H1 (cell line): ENCODE data around the gene GDPD4. TPM values are rescaled to one million over a fixed set of nuclear protein-coding genes. Genes with fewer than 3 reads are reported as not detected.

Experiments used
- CTCF ChIA-PET: fragments of 300-600 bp; sonication (Branson Sonifier 250); formaldehyde crosslinking; loops from one replicate; lab custom pipeline; 2021; ENCODE audit not compliant: partially characterized antibody; lab: Charles Lee
- POLR2A ChIA-PET: fragments of 300-600 bp; sonication (Branson Sonifier 250); formaldehyde crosslinking; loops from one replicate; lab custom pipeline; 2021; ENCODE audit warnings: inconsistent platforms; ENCODE audit not compliant: partially characterized antibody; lab: Charles Lee
- DNase-seq, 2 experiments: peaks; one replicate each; pipeline versions ENCODE4 v3.0.0 to v3.0.0-alpha.2; 2010 to 2022; ENCODE audit warnings: low spot score in 2 of 2, low read depth in 1 of 2, mixed read lengths in 1 of 2
- FAIRE-seq: peaks from 2 replicates; lab custom pipeline; 2011; peaks lifted over from hg19 to GRCh38; lab: Jason Lieb, UNC
- H2AFZ ChIP-seq: 2 replicates; pipeline ENCODE4 v1.8.1; 2012; ENCODE audit warnings: low read length, inconsistent platforms
- H2AK5ac ChIP-seq: 2 replicates; pipeline ENCODE4 v1.6.1; 2013; ENCODE audit warnings: low read depth, low read length
- H2BK120ac ChIP-seq: replicated peaks from 2 replicates; pipeline ENCODE3; 2013; ENCODE audit warnings: low read depth, low read length, inconsistent platforms
- H2BK12ac ChIP-seq: 2 replicates; pipeline ENCODE4 v1.6.1; 2013; ENCODE audit warnings: low read depth, low read length
- H2BK15ac ChIP-seq: 2 replicates; pipeline ENCODE4 v1.6.1; 2013; ENCODE audit warnings: low read length
- H2BK20ac ChIP-seq: 2 replicates; pipeline ENCODE4 v1.6.1; 2013; ENCODE audit warnings: low read length
- H2BK5ac ChIP-seq: 2 replicates; pipeline ENCODE4 v1.6.1; 2013; ENCODE audit warnings: low read depth, low read length
- H3K14ac ChIP-seq: 2 replicates; pipeline ENCODE4 v1.6.1; 2013; ENCODE audit warnings: inconsistent platforms; ENCODE audit not compliant: insufficient read length
- H3K18ac ChIP-seq: 2 replicates; pipeline ENCODE4 v1.6.1; 2013; ENCODE audit warnings: low read length; ENCODE audit errors: extremely low read depth
- H3K23ac ChIP-seq: 2 replicates; pipeline ENCODE4 v1.6.1; 2013; ENCODE audit warnings: inconsistent platforms; ENCODE audit not compliant: insufficient read length
- H3K23me2 ChIP-seq: 2 replicates; pipeline ENCODE4 v1.6.1; 2013; ENCODE audit warnings: low read depth, low read length
- H3K27ac ChIP-seq: 2 replicates; pipeline ENCODE4 v1.6.1; 2011; ENCODE audit warnings: low read depth, low read length, inconsistent platforms
- H3K27me3 ChIP-seq, 4 experiments: replicated peaks in 1 of 4; 1 replicate in 1 of 4; 2 replicates in 3 of 4; pipeline versions ENCODE4 v1.6.1 to v1.8.1; 2011 to 2013; ENCODE audit warnings: low read length in 3 of 4, mild to moderate bottlenecking in 3 of 4, inconsistent platforms in 2 of 4, mixed read lengths in 2 of 4, moderate library complexity in 1 of 4; ENCODE audit not compliant: control insufficient read depth in 3 of 4, insufficient read depth in 3 of 4; ENCODE audit errors: extremely low read depth in 1 of 4
- H3K36me3 ChIP-seq, 4 experiments: 2 replicates each; pipeline versions ENCODE4 v1.6.1 to v1.8.1; 2011 to 2013; ENCODE audit warnings: mild to moderate bottlenecking in 4 of 4, low read length in 3 of 4, moderate library complexity in 2 of 4, control low read depth in 1 of 4, inconsistent platforms in 1 of 4; ENCODE audit not compliant: insufficient read depth in 4 of 4, control insufficient read depth in 2 of 4
- H3K4ac ChIP-seq: replicated peaks from 2 replicates; pipeline ENCODE3; 2013; ENCODE audit warnings: low read length, low read depth, mixed read lengths, inconsistent platforms; ENCODE audit not compliant: insufficient read length
- H3K4me1 ChIP-seq, 4 experiments: replicated peaks in 1 of 4; 1 replicate in 1 of 4; 2 replicates in 3 of 4; pipeline versions ENCODE4 v1.6.1 to v1.8.1; 2011 to 2013; ENCODE audit warnings: low read length in 3 of 4, inconsistent platforms in 2 of 4, mixed read lengths in 1 of 4; ENCODE audit not compliant: insufficient read depth in 4 of 4, control insufficient read depth in 3 of 4
- H3K4me2 ChIP-seq, 2 experiments: 2 replicates each; pipeline versions ENCODE4 v1.6.1 to v1.8.1; 2011 to 2013; ENCODE audit warnings: low read depth in 2 of 2, low read length in 2 of 2, control low read depth in 1 of 2, inconsistent platforms in 1 of 2, mild to moderate bottlenecking in 1 of 2; ENCODE audit not compliant: insufficient read depth in 1 of 2
- H3K4me3 ChIP-seq, 4 experiments: fragments of 200-600, 300-600 bp in 1 of 4; sonication (generic), shearing (Covaris generic), sonication (Bioruptor Twin) in 1 of 4; 2 replicates each; pipeline versions ENCODE4 v1.5.1 to v1.8.1; 2011 to 2016; ENCODE audit warnings: low read length in 4 of 4, low read depth in 3 of 4, control low read depth in 2 of 4, inconsistent platforms in 2 of 4, mild to moderate bottlenecking in 2 of 4, mixed read lengths in 1 of 4, moderate library complexity in 1 of 4; ENCODE audit not compliant: insufficient read depth in 2 of 4; ENCODE audit errors: extremely low read depth in 1 of 4
- H3K56ac ChIP-seq: replicated peaks from 2 replicates; pipeline ENCODE3; 2013; ENCODE audit warnings: low read depth, mild to moderate bottlenecking, mixed read lengths, low read length, inconsistent platforms; ENCODE audit not compliant: insufficient read length
- H3K79me1 ChIP-seq: 2 replicates; pipeline ENCODE4 v1.6.1; 2013; ENCODE audit warnings: low read depth, low read length, control low read depth
- H3K79me2 ChIP-seq, 2 experiments: 2 replicates each; pipeline versions ENCODE4 v1.6.1 to v1.8.1; 2012 to 2013; ENCODE audit warnings: low read length in 2 of 2, mild to moderate bottlenecking in 2 of 2, inconsistent platforms in 1 of 2; ENCODE audit not compliant: insufficient read depth in 2 of 2, control insufficient read depth in 1 of 2
- H3K9ac ChIP-seq, 4 experiments: replicated peaks in 1 of 4; 1 replicate in 1 of 4; 2 replicates in 3 of 4; pipeline versions ENCODE4 v1.6.1 to v1.8.1; 2011 to 2013; ENCODE audit warnings: low read depth in 3 of 4, low read length in 3 of 4, control low read depth in 2 of 4, mild to moderate bottlenecking in 2 of 4, moderate library complexity in 2 of 4, inconsistent platforms in 1 of 4; ENCODE audit errors: extremely low read depth in 1 of 4
- H3K9me3 ChIP-seq, 2 experiments: 2 replicates each; pipeline versions ENCODE4 v1.6.1 to v1.8.1; 2012 to 2013; ENCODE audit warnings: mild to moderate bottlenecking in 2 of 2, moderate library complexity in 2 of 2, control low read depth in 1 of 2, inconsistent platforms in 1 of 2, low read depth in 1 of 2, low read length in 1 of 2, mixed read lengths in 1 of 2; ENCODE audit not compliant: insufficient read depth in 2 of 2
- H4K20me1 ChIP-seq, 2 experiments: replicated peaks in 1 of 2; 2 replicates each; pipeline versions ENCODE3 to v1.8.1; 2011 to 2013; ENCODE audit warnings: inconsistent platforms in 2 of 2, low read length in 2 of 2, mild to moderate bottlenecking in 1 of 2; ENCODE audit not compliant: insufficient read depth in 2 of 2, control insufficient read depth in 1 of 2
- H4K5ac ChIP-seq: 2 replicates; pipeline ENCODE4 v1.6.1; 2013; ENCODE audit warnings: low read length, low read depth, mixed read lengths, inconsistent platforms; ENCODE audit not compliant: insufficient read length
- H4K8ac ChIP-seq: 2 replicates; pipeline ENCODE4 v1.8.0; 2013; ENCODE audit warnings: mild to moderate bottlenecking, moderate library complexity, low read length, inconsistent platforms; ENCODE audit not compliant: insufficient read depth; ENCODE audit errors: extremely low read depth
- H4K91ac ChIP-seq: replicated peaks from 2 replicates; pipeline ENCODE3; 2013; ENCODE audit warnings: low read length, mixed read lengths, inconsistent platforms; ENCODE audit not compliant: insufficient read length
- CREB1 ChIP-seq: IDR thresholded peaks from 2 replicates; pipeline ENCODE4 v1.6.1; 2012; ENCODE audit warnings: inconsistent platforms
- JUN ChIP-seq: IDR thresholded peaks from 2 replicates; pipeline ENCODE4 v1.6.1; 2011; ENCODE audit warnings: low read depth, mild to moderate bottlenecking, improper control_type of control experiment, low read length
- PHF8 ChIP-seq: fragments of 200-600 bp; sonication (generic); conservative IDR thresholded peaks from 2 replicates; pipeline ENCODE4 v1.7.1; 2012; ENCODE audit warnings: low read depth, mild to moderate bottlenecking, inconsistent platforms, low read length, moderate library complexity
- TEAD4 ChIP-seq: IDR thresholded peaks from 2 replicates; pipeline ENCODE4 v1.6.1; 2012; ENCODE audit warnings: low read depth, low read length, inconsistent platforms, mixed read lengths
- WGBS, 2 experiments: shearing (Covaris generic) in 1 of 2; methylation state at CpG; one replicate each; pipeline versions ENCODE4 v1.1.6 to v1.1.7; 2013 to 2015; ENCODE audit warnings: low lambda C conversion rate in 2 of 2, mixed read lengths in 2 of 2, inconsistent platforms in 1 of 2, low coverage in 1 of 2, missing lambda C conversion rate in 1 of 2; ENCODE audit not compliant: insufficient replicate concordance in 2 of 2, insufficient coverage in 1 of 2, insufficient read length in 1 of 2; ENCODE audit errors: extremely low coverage in 1 of 2, missing lambda C conversion rate in 1 of 2; 5-methylcytosine and 5-hydroxymethylcytosine counted together
- polyA plus RNA-seq, 7 experiments: library from polyadenylated mRNA; depleted of rRNA in 3 of 7; stranded (reverse) in 5 of 7; unstranded in 2 of 7; fragments of >200 nt in 5 of 7; fragments of 200-250 nt in 2 of 7; gene quantifications; 1 replicate in 5 of 7; 2 replicates in 1 of 7; 4 replicates in 1 of 7; pipeline versions ENCODE4 v1.2.1 to v1.2.3, GENCODE V29; 2011 to 2013; ENCODE audit warnings: missing spikeins in 2 of 7, mixed read lengths in 2 of 7
- total RNA-seq: library from RNA; stranded (reverse); fragmentation: NEBNext Ultra II Directional; extraction: Animal tissue kit (Norgen Biotek cat#: 25700); gene quantifications from 2 replicates; pipeline ENCODE4 v1.2.1, GENCODE V29; 2021

The GDPD4 gene
- total and polyA plus RNA-seq, 2 of the 8 experiments (the other 6 are each of a cell fraction or from before 2014, with no cell fraction given): not detected

- Histone ChIP-seq H2AFZ (no peak overlapping the region), H2BK120ac (no peak overlapping the region), H2BK20ac (no peak overlapping the region), H3K36me3 (no peaks in the 10 kb centered on the region), H3K9ac (no peak overlapping the region), H3K9me3 (no peaks in the 10 kb centered on the region), H3K4ac (no peak overlapping the region), H3K4me3 (no peak overlapping the region), H3K79me2 (no peaks in the 10 kb centered on the region), H2BK15ac (no peak overlapping the region), H4K5ac (no peak overlapping the region), H3K79me1 (no peaks in the 10 kb centered on the region), H2AK5ac (no peak overlapping the region), H3K14ac (no peak overlapping the region), H2BK12ac (no peak overlapping the region), H3K27ac (no peak overlapping the region), H3K56ac (peak overlapping the region; percentile 56), H3K23me2 (peaks cover 4% of the 10 kb centered on the region; the same call in 1 of the 2 replicates), H4K20me1 (no peaks in the 10 kb centered on the region), H4K91ac (no peak overlapping the region), H3K18ac (no peak overlapping the region), H3K4me1 (peaks cover 9 to 28% (median 15%) of the 10 kb centered on the region in 4 experiments), H4K8ac (no peak overlapping the region), H3K23ac (no peak overlapping the region), H3K27me3 (peaks cover 0 to 3% (median 0%) of the 10 kb centered on the region in 4 experiments; a peak in 1 of 7 replicates), H2BK5ac (no peak overlapping the region), H3K4me2 (no peak overlapping the region)
- FAIRE-seq (no peak), DNase-seq (no peak)
- ChIA-PET CTCF (interaction anchor here (14.5 to 15.1 kb wide), 2 partner anchors 11 to 49 kb away, joined by 178 to 187 read pairs; partner anchors contain the start of gene MYO7A), POLR2A (no interaction called here)
- WGBS, 2 experiments: 78% methylated on average over 4 of the region's 4 CpGs; no CpG with 5 or more reads in 1 of the 2 experiments
- no peak for TF ChIP-seq JUN
- TF ChIP-seq TEAD4: no peak
- no peak for TF ChIP-seq CREB1
- TF ChIP-seq PHF8: no peak
Observed at GRCh38 chr11:77178150-77178549, 123.3 kb downstream of the GDPD4 start.
